OCI-M1 (cell line): Measurements from ENCODE around the gene RAPGEF4.

Experiments used
- DNase-seq: peaks from one replicate; lab custom pipeline; 2025; lab: John Stamatoyannopoulos, UW

Gene RAPGEF4

GRCh38 chr2:172861098-172861497 is 125.5 kb downstream of the RAPGEF4 start:
- no peak for DNase-seq

- DNase-seq: no peak
Observed at GRCh38 chr2:172861656-172862476, 126.2 kb downstream of the RAPGEF4 start.

GRCh38 chr2:172863341-172863740 is 127.7 kb downstream of the RAPGEF4 start:
- no peak for DNase-seq

- peak; percentile 66 for DNase-seq
Observed at GRCh38 chr2:172864182-172864581, 128.5 kb downstream of the RAPGEF4 start.

- no peak for DNase-seq
Observed at GRCh38 chr2:172865422-172865821, 129.8 kb downstream of the RAPGEF4 start.

DNA sequence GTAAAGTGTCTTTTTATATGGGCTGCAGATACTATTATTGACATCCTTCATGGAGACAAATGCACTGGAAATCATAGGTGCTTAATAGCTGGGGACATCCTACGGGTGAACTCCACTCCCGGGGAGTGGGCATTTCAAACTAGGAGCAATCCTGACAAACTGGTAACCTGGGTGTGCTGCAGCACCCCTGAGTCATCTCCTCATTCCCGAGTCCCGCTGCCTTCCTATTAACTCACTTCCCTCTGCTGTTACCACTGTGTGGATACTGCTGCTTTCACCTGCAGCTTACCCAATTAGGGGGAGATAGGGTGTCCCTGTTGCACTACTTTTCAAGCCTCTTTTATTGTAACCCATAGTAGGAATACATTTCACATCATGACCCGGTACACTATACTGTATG is 134.2 kb downstream of the RAPGEF4 start:
- DNase-seq: no peak

GRCh38 chr2:172870396-172870795 is 134.8 kb downstream of the RAPGEF4 start:
- DNase-seq: no peak

GRCh38 chr2:172877826-172878225 is 142.2 kb downstream of the RAPGEF4 start:
- no peak for DNase-seq

DNA sequence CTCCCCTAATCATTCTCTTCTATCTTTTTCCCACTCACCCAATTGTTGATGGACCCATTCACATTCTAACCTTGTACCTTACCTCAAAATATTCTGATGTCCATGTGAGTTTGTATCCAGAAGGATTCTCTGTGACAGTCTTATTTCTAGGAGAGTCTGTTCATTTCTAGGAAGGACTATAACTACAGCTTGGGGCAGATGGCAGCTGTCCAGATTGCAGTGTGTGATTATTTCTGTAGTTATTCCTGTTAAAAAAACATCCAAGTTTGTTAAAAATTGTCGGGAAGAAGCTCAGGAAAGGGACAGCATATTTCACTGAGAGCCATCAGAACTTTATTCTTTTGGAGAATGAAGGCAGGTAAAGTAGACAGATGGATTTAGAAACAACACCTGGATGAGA is 142.6 kb downstream of the RAPGEF4 start:
- no peak for DNase-seq

DNA sequence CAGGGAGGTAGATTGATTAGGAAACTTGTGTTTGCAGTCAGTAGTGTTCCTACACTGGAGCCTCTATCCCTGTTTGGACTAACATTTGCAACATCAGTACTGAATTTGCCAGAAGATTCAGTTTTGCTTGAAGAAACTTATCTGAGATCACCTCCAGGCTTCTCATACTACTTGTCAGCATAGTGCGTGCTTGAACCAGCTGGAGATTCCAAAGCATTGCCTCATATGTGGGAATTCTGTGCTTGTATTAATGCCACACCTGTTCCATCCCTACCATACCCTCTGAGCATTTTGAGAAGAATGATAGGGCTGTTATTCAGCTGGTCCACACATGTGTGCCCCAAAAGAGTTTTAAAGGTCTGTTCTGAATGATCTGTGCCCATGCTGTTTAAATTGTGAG is 148.7 kb downstream of the RAPGEF4 start:
- no peak for DNase-seq

DNA sequence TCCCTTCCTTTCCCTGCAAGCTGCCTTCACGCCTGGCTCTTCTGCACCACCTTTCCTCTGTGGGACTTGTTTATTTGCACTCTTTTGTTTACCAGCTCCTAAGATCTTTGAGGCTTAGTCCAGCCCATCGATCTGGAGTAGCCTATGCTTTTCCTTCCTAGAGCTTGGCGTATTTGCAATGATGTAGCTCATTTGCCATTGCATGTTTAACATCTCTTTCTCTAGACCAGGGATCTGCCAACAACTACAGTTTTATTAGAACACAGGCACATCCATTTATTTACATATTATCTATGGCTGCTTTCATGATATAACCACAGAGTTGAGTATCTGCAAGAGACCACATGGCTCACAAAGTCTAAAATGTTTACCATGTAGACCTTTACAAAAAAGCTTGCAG is 150.4 kb downstream of the RAPGEF4 start:
- DNase-seq: no peak

DNA sequence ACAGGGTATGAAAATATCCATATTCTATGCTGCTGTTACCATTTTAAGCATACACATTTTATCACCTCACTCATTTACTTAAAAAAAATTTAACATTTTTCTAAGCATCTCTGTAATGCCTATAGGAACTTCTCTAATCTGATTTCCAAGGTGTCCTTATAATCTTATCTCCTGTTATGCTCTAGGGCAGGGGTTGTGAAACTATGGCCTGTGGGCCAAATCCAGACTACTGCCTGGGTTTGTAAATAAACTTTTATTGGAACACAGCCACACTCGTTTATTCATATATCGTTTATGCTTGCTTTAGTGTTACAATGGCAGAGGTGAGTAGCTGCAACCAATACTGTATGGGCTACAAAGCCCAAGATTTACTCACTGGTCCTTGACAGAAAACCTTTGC is 151.6 kb downstream of the RAPGEF4 start:
- no peak for DNase-seq

DNA sequence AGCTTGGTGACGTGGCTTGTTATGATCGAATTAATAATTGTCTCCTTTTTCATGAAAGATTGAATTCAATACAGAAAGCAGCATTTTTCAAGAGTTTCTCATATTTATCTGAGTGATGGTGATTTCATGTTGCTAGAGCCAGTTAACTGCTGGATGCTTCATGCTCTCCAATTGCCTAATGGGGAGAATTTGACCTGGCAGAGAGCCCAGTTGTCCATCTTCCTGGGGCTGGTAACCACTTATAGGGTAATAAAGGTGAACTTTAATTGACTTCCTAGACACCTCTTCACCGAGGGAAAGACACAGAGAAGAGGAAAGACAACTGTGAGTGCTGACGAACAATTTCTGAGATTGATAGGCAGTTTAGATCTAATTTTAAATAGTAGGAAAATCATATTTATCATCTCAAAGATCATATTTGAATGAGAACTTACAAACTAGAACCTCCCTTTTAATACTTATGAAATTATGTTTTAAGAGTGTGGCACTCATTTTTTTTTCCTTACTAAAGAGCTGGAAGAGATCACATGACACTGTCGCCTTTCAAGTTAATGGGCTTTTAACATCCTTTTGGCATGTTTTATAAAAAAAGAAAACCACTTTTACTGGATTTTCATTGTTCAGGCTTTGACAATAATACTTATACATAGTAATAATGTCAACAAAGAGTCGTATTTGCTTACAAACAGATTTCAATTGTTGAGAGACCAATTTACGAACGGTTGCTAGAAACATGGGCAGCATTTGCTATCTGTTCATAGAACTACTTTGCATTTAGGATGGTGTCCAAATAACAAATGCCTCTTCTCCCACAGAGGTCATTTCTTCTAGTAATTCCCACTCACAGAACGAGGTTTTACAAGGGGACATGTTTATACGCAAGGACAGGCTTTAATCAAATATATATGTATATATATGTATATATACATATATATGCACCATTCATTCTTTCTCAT is 153.3 kb downstream of the RAPGEF4 start:
- no peak for DNase-seq

DNA sequence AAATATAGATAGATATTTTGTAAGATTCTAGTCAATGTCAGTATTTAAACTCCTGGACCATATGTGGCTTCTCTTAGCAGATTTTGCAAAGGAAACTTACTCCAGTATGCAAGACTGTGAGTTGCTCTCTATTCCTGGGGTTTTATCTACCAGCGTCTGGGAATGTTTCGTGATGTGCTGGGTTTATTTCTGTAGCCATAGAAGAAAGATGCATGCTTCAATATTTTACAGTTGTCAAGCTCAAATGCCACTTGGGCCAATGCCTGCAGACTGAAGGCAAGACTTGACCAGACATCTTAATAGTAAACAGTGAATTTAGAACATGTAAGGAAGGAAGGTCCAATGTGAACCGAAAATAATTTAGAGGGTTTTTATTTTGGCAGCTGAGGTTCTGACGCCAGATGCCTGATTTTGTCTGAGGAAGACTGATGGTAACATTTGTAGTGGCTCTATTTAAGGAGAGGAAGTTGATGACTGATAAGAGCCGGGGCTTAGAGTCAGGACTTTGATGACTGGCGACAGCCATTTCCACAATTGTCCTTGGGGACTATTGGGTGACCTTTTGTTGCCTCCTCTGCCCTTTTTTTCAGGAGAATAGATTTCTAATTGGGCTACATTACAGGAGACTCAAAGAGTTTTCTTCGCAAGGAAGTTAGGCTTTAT is 154.3 kb downstream of the RAPGEF4 start:
- DNase-seq: peak; percentile 47

DNA sequence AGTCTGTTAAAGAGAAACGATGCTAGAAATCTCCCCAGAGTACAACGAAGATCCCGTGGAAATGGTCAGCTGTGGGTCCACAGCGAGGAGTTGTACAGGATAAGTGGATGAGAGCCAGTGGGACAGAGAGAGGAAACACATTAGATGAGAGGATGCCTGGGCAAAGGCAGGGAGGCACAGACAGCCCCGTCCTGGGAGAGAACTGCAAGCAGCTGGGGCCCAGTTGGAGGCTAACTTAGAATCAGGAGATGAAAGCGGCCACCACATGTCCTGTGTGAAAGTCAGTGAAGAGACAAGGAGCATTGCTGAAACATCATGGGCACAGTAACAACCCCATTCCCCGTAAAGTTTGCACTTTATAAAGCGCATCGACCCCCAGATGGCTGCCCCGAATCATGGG is 157.5 kb downstream of the RAPGEF4 start:
- no peak for DNase-seq

GRCh38 chr2:172893671-172894070 is 158.0 kb downstream of the RAPGEF4 start:
- DNase-seq: no peak

GRCh38 chr2:172894689-172895387 is 159.2 kb downstream of the RAPGEF4 start:
- DNase-seq: no peak

DNA sequence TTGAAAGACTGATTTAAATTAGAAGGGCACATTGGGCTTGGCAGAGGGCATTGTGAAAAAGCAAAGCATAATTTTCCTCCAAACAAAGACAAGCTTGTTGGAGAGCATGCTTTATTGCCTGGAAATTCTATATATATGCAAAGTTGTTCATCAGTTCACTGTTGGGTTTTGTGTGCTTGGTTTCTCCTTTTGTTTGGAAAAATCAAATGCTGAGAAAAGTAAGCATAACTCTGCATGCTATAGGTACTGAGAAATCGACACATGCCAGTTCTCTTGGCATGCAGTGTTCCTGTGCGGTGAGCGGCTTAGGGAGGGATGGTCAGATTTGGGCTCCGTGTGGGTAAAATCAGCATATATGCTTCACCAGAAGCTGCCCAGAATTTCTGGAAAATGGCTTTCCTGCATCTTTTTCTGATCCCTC is 161.0 kb downstream of the RAPGEF4 start:
- no peak for DNase-seq

GRCh38 chr2:172900871-172901270 is 165.2 kb downstream of the RAPGEF4 start:
- no peak for DNase-seq

- no peak for DNase-seq
Observed at GRCh38 chr2:172901913-172902312, 166.3 kb downstream of the RAPGEF4 start.

GRCh38 chr2:172904236-172904635 is 168.6 kb downstream of the RAPGEF4 start:
- no peak for DNase-seq
